PC-9 (cell line): ENCODE measurements around the gene ALK. TPM values are rescaled to one million over a fixed set of nuclear protein-coding genes. Genes with fewer than 3 reads are reported as not detected.

Source experiments
- BruUV-seq: library from RNA; stranded (reverse); fragments of 400-500 nt; replicated peaks from 2 replicates; lab custom pipeline; 2021; lab: Mats Ljungman, UMichigan
- CTCF ChIA-PET: fragments of 300-600 bp; sonication (Branson Sonifier 250); formaldehyde crosslinking; loops from one replicate; lab custom pipeline; 2022; ENCODE audit warnings: antibody characterized with exemption; lab: Charles Lee
- POLR2A ChIA-PET: fragments of 300-600 bp; sonication (Branson Sonifier 250); formaldehyde crosslinking; loops from one replicate; lab custom pipeline; 2022; ENCODE audit warnings: antibody characterized with exemption; ENCODE audit not compliant: unreplicated experiment; lab: Charles Lee
- DNase-seq, 2 experiments: peaks; one replicate each; pipeline versions ENCODE4 v3.0.0 to v3.0.0-alpha.2; 2015 to 2022; ENCODE audit warnings: mixed read lengths in 1 of 2
- H2AFZ ChIP-seq: fragments of 200-600 bp; sonication (generic); 2 replicates; pipeline ENCODE4 v1.8.1; 2017; ENCODE audit warnings: antibody characterized with exemption
- H3F3A ChIP-seq: fragments of 200-600 bp; sonication (generic); 2 replicates; pipeline ENCODE4 v1.8.1; 2017; ENCODE audit warnings: antibody characterized with exemption, mild to moderate bottlenecking, low read depth; ENCODE audit not compliant: insufficient read depth
- H3K27ac ChIP-seq: fragments of 200-600 bp; sonication (generic); 2 replicates; pipeline ENCODE4 v1.6.1; 2016; ENCODE audit warnings: mixed run types
- H3K27me3 ChIP-seq: fragments of 200-600 bp; sonication (generic); 2 replicates; pipeline ENCODE4 v1.6.1; 2016; ENCODE audit warnings: low read depth, mixed run types; ENCODE audit not compliant: insufficient read depth
- H3K36me3 ChIP-seq: fragments of 200-600 bp; sonication (generic); 2 replicates; pipeline ENCODE4 v1.6.1; 2016; ENCODE audit warnings: low read depth, mixed run types
- H3K4me1 ChIP-seq: fragments of 200-600 bp; sonication (generic); replicated peaks from 2 replicates; pipeline ENCODE4 v1.6.1; 2016; ENCODE audit warnings: mixed run types; ENCODE audit not compliant: insufficient read depth
- H3K4me2 ChIP-seq: fragments of 200-600 bp; sonication (generic); 2 replicates; pipeline ENCODE4 v1.6.1; 2017; ENCODE audit warnings: mixed run types
- H3K4me3 ChIP-seq: fragments of 200-600 bp; sonication (generic); 2 replicates; pipeline ENCODE4 v1.6.1; 2016; ENCODE audit warnings: mixed run types
- H3K79me2 ChIP-seq: fragments of 200-600 bp; sonication (generic); 2 replicates; pipeline ENCODE4 v1.6.1; 2017; ENCODE audit warnings: low read depth, mixed run types
- H3K9me2 ChIP-seq: fragments of 200-600 bp; sonication (generic); 2 replicates; pipeline ENCODE4 v1.8.1; 2017; ENCODE audit warnings: mild to moderate bottlenecking; ENCODE audit not compliant: insufficient read depth
- H3K9me3 ChIP-seq: fragments of 200-600 bp; sonication (generic); 2 replicates; pipeline ENCODE4 v1.8.1; 2016; ENCODE audit warnings: low read depth; ENCODE audit not compliant: insufficient read depth
- H4K20me1 ChIP-seq: fragments of 200-600 bp; sonication (generic); 2 replicates; pipeline ENCODE4 v1.8.1; 2017; ENCODE audit not compliant: insufficient read depth
- EZH2 ChIP-seq: fragments of 200-600 bp; sonication (generic); IDR thresholded peaks from 2 replicates; pipeline ENCODE4 v1.8.0; 2017; ENCODE audit warnings: antibody characterized with exemption, low read depth
- intact Hi-C: fragments of 100-400 bp; cut with micrococcal nuclease; formaldehyde crosslinking; loops from one replicate; pipeline ENCODE4 v1.10.0; 2022; ENCODE audit not compliant: unreplicated experiment
- total RNA-seq: library from RNA; stranded (reverse); gene quantifications from 2 replicates; pipeline ENCODE4 v1.2.3, GENCODE V29; 2021
- TF ChIP-seq, protein P1 (sequence below): fragments of 200-600 bp; sonication (generic); conservative IDR thresholded peaks from 2 replicates; pipeline ENCODE4 v1.6.1; 2017; ENCODE audit warnings: mixed run types, antibody characterized with exemption, mild to moderate bottlenecking, moderate library complexity

Gene ALK
- total RNA-seq, 1 experiment from 2014 or later: not detected

- Histone ChIP-seq H3K27me3 (peaks cover 59% of the 10 kb centered on the region), H3K9me2 (no peaks in the 10 kb centered on the region; the same call in 1 of the 2 replicates), H3K4me1 (no peaks in the 10 kb centered on the region), H3K9me3 (no peaks in the 10 kb centered on the region), H4K20me1 (no peaks in the 10 kb centered on the region), H3F3A (no peaks in the 10 kb centered on the region), H3K36me3 (no peaks in the 10 kb centered on the region), H3K27ac (no peak overlapping the region), H3K4me2 (no peak overlapping the region), H2AFZ (no peak overlapping the region), H3K79me2 (no peaks in the 10 kb centered on the region), H3K4me3 (no peak overlapping the region)
- BruUV-seq: no TSS peak
- CTCF ChIA-PET: no interaction called here
- intact Hi-C loops: no loop called here
- TF ChIP-seq, protein P1, sequence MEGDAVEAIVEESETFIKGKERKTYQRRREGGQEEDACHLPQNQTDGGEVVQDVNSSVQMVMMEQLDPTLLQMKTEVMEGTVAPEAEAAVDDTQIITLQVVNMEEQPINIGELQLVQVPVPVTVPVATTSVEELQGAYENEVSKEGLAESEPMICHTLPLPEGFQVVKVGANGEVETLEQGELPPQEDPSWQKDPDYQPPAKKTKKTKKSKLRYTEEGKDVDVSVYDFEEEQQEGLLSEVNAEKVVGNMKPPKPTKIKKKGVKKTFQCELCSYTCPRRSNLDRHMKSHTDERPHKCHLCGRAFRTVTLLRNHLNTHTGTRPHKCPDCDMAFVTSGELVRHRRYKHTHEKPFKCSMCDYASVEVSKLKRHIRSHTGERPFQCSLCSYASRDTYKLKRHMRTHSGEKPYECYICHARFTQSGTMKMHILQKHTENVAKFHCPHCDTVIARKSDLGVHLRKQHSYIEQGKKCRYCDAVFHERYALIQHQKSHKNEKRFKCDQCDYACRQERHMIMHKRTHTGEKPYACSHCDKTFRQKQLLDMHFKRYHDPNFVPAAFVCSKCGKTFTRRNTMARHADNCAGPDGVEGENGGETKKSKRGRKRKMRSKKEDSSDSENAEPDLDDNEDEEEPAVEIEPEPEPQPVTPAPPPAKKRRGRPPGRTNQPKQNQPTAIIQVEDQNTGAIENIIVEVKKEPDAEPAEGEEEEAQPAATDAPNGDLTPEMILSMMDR: no peak
- TF ChIP-seq EZH2: no peak
- no peak for DNase-seq
- POLR2A ChIA-PET: no interaction called here
These were observed 101.8 kb downstream of the ALK start for GRCh38 chr2:29819570-29819969.

GRCh38 chr2:29817801-29818680 lies 103.3 kb downstream of the ALK start:
- Histone ChIP-seq H3K27me3 (peaks cover 74% of the 10 kb centered on the region), H3F3A (no peaks in the 10 kb centered on the region), H3K4me1 (no peaks in the 10 kb centered on the region), H3K27ac (no peak overlapping the region), H3K4me2 (no peak overlapping the region), H2AFZ (no peak overlapping the region), H3K79me2 (no peaks in the 10 kb centered on the region), H3K9me2 (no peaks in the 10 kb centered on the region), H4K20me1 (no peaks in the 10 kb centered on the region), H3K4me3 (no peak overlapping the region), H3K36me3 (no peaks in the 10 kb centered on the region), H3K9me3 (no peaks in the 10 kb centered on the region)
- no peak for DNase-seq
- intact Hi-C loops: no loop called here
- BruUV-seq: no TSS peak
- ChIA-PET POLR2A (no interaction called here), CTCF (no interaction called here)
- TF ChIP-seq EZH2: no peak
- TF ChIP-seq, protein P1: no peak

- no peaks in the 10 kb centered on the region for H3K4me1 ChIP-seq
- no peak overlapping the region for H3K27ac ChIP-seq
- H3K9me2 ChIP-seq: no peaks in the 10 kb centered on the region
- intact Hi-C loops: no loop called here
- no peak for DNase-seq
- H3K27me3 ChIP-seq: peaks cover 81% of the 10 kb centered on the region
- H3F3A ChIP-seq: no peaks in the 10 kb centered on the region
- no peak overlapping the region for H3K4me2 ChIP-seq
- no peaks in the 10 kb centered on the region for H3K36me3 ChIP-seq
- H4K20me1 ChIP-seq: no peaks in the 10 kb centered on the region
- H3K4me3 ChIP-seq: no peak overlapping the region
- TF ChIP-seq, protein P1: no peak
- no peak for TF ChIP-seq EZH2
- no peak overlapping the region for H2AFZ ChIP-seq
- no TSS peak for BruUV-seq
- no peaks in the 10 kb centered on the region for H3K9me3 ChIP-seq
- no peaks in the 10 kb centered on the region for H3K79me2 ChIP-seq
- ChIA-PET CTCF (no interaction called here), POLR2A (no interaction called here)
These were observed 104.1 kb downstream of the ALK start for GRCh38 chr2:29817299-29817698.
